Measurements from ENCODE around the gene PPP1R3E. TPM values are rescaled to one million over a fixed set of nuclear protein-coding genes. Genes with fewer than 3 reads are reported as not detected.

The PPP1R3E gene
- total RNA-seq = 1 to 10 TPM; 5.4 to 6.3 (median 5.5) TPM

GRCh38 chr14:23302290-23303225 is at the start of gene PPP1R3E:
Gene PPP1R3E (minus strand): TSS chr14:23302859. CDS start chr14:23302576, 283 bp downstream.
- no peaks in the 10 kb centered on the region for H3K27me3 ChIP-seq
- peak within 1 kb of the TSS; percentile 94 to 100 (median 99) for H3K27ac ChIP-seq (replicated peaks in 1 of 4)
- intact Hi-C loops (cut with DNase I) = loop anchor here (10.0 kb wide), 2 partner anchors 178 to 1142 kb away; partner anchors contain the start of gene SDR39U1
- peak within 1 kb of the TSS; percentile 69 to 84 (median 82) for H3K4me3 ChIP-seq
- TF ChIP-seq POLR2AphosphoS5 (IDR thresholded peaks at IDR 0.05) (peak; percentile 57 to 66), POLR2A (IDR thresholded peaks at IDR 0.05; ENCODE audit: low read depth) (peak; percentile 44), CTCF (IDR thresholded peaks at IDR 0.05) (no peak), EP300 (IDR thresholded peaks at IDR 0.05) (no peak)
- WGBS = 4% methylated on average over 54 of the region's 81 CpGs
- no peaks in the 10 kb centered on the region for H3K9me3 ChIP-seq
- peaks cover 0 to 15% (median 5%) of the 10 kb centered on the region in 4 donors for H3K36me3 ChIP-seq
- peak; percentile 94 for DNase-seq (ENCODE audit: extremely low spot score)
- peaks cover 43 to 55% (median 49%) of the 10 kb centered on the region in 4 donors for H3K4me1 ChIP-seq

- Histone ChIP-seq H3K4me3 (peak overlapping the region; percentile 62 to 88 (median 70)), H3K27ac (replicated peaks in 1 of 4) (peak overlapping the region; percentile 27 to 81 (median 60)), H3K27me3 (no peaks in the 10 kb centered on the region), H3K36me3 (peaks cover 0 to 17% (median 6%) of the 10 kb centered on the region in 4 donors), H3K9me3 (no peaks in the 10 kb centered on the region), H3K4me1 (peaks cover 10 to 22% (median 21%) of the 10 kb centered on the region in 4 donors)
- 13% methylated on average over 33 of the region's 61 CpGs for WGBS
- no peak for DNase-seq (ENCODE audit: extremely low spot score)
- intact Hi-C loops (cut with DNase I) = no loop called here
- TF ChIP-seq CTCF (IDR thresholded peaks at IDR 0.05) = no peak
These were observed 49.2 kb upstream of the PPP1R3E start for GRCh38 chr14:23351681-23352505.

- Histone ChIP-seq H3K36me3 (peaks cover 0 to 12% (median 5%) of the 10 kb centered on the region in 4 donors), H3K27ac (replicated peaks in 1 of 4) (no peak overlapping the region), H3K9me3 (no peaks in the 10 kb centered on the region), H3K27me3 (no peaks in the 10 kb centered on the region), H3K4me3 (no peak overlapping the region), H3K4me1 (peaks cover 13 to 22% (median 21%) of the 10 kb centered on the region in 4 donors)
- intact Hi-C loops (cut with DNase I) = no loop called here
- TF ChIP-seq POLR2AphosphoS5 (IDR thresholded peaks at IDR 0.05) (no peak), CTCF (IDR thresholded peaks at IDR 0.05) (no peak), EP300 (IDR thresholded peaks at IDR 0.05) (no peak), POLR2A (IDR thresholded peaks at IDR 0.05; ENCODE audit: low read depth) (no peak)
- 92% methylated on average over 8 of the region's 8 CpGs for WGBS
- no peak for DNase-seq (ENCODE audit: extremely low spot score)
These were observed 46.6 kb upstream of the PPP1R3E start for GRCh38 chr14:23349156-23349845.

- intact Hi-C loops (cut with DNase I) = no loop called here
- no peaks in the 10 kb centered on the region for H3K27me3 ChIP-seq
- H3K9me3 ChIP-seq = no peaks in the 10 kb centered on the region
- no peak overlapping the region for H3K4me3 ChIP-seq
- peaks cover 0 to 12% (median 5%) of the 10 kb centered on the region in 4 donors for H3K36me3 ChIP-seq
- no peak overlapping the region for H3K27ac ChIP-seq (replicated peaks in 1 of 4)
- peaks cover 13 to 20% (median 19%) of the 10 kb centered on the region in 4 donors for H3K4me1 ChIP-seq
- 85% methylated on average over 6 of the region's 6 CpGs for WGBS
- no peak for TF ChIP-seq CTCF (IDR thresholded peaks at IDR 0.05)
- no peak for TF ChIP-seq EP300 (IDR thresholded peaks at IDR 0.05)
- no peak for TF ChIP-seq POLR2A (IDR thresholded peaks at IDR 0.05; ENCODE audit: low read depth)
- no peak for TF ChIP-seq POLR2AphosphoS5 (IDR thresholded peaks at IDR 0.05)
- DNase-seq (ENCODE audit: extremely low spot score) = no peak
These were observed 45.6 kb upstream of the PPP1R3E start for GRCh38 chr14:23348297-23348655.
